ENCODE results near the gene SUN5. TPM values are rescaled to one million over a fixed set of nuclear protein-coding genes. Genes with fewer than 3 reads are reported as not detected.
"Not testable (repeated sequence)": the region's sequence is repeated elsewhere in the genome, so short reads cannot be mapped to it uniquely, and the experiment has no call there.

Gene SUN5
- total RNA-seq, 1 donor from 2014 or later, result not detected

DNA sequence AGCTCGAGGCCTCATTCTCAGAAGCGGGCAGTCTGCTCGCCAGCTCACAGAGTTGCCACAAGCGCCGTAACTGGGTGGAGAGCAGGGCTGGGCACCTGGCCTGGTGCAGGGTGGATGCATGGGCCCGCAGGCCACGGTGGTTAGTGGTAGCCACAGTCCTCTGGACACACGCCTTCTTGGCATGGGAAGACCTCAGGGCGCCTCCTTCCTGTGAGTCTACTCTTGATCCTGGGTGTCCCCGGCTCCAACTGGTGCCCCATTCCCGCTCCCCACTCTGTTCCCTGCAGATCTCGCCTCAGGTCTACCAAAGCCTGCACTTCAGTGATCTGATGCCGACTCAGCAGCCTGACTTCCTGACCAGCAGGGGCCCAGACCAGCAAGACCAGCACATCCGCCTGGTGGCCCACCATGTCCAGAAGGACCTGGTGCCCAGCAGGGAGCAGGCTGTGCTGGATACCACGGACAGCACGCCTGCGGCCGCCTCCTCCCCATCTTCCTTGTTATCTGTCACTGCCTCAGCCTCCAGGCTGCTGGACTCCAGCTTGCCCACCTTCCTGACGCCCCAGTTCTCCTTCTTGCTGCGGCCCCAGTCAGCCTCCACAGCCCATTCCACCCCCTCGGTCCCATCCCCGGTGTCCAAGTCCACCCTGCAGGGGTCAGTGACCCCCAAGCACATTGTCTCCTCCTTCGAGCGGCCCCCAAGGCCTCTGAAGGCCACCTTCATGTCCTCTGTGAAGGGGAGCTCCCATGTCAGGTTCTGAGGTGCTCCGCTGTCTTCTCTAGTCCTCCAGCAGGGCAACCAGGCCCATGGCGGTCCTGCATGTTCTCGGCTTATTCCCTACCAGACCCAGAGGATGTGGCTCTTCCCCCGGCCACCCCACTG, 43.1 kb downstream of the SUN5 start:
- ChIA-PET POLR2A (no interaction called here), CTCF (no interaction called here)
- ATAC-seq (ENCODE audit: low read depth), result no peak
- H3K27ac Mint-ChIP-seq, result no peak overlapping the region
- peaks cover 6% of the 10 kb centered on the region for H3K36me3 Mint-ChIP-seq (ENCODE audit: low read depth)
- H3K4me1 Mint-ChIP-seq, result no peaks in the 10 kb centered on the region
- no peak for DNase-seq
- peaks cover 3% of the 10 kb centered on the region for H3K27me3 Mint-ChIP-seq
- no peak for TF ChIP-seq CTCF (IDR thresholded peaks at IDR 0.05)
- peaks cover 15% of the 10 kb centered on the region for H3K9me3 Mint-ChIP-seq
- intact Hi-C loops (cut with micrococcal nuclease), result no loop called here
- no peak overlapping the region for H3K4me3 Mint-ChIP-seq

DNA sequence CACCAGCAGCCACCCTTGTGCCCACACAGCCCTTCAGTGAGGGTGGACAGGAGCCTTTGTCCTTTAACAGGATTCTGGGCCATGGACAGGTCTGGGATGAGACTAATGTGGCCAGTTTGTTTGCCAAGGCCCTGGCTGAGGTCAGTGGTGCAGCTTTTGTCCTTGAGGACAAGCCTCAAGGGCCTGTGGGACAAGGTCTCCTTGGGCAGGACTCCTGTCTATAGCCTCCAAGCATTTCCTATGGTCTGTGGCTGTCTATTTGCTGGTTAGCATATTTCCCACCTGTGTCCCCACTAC, 44.1 kb downstream of the SUN5 start:
- Mint-ChIP-seq H3K9me3 (peaks cover 15% of the 10 kb centered on the region), H3K27ac (no peak overlapping the region), H3K36me3 (ENCODE audit: low read depth) (peaks cover 8% of the 10 kb centered on the region), H3K4me1 (no peaks in the 10 kb centered on the region), H3K4me3 (no peak overlapping the region), H3K27me3 (peaks cover 3% of the 10 kb centered on the region)
- DNase-seq, result peak; percentile 12
- ChIA-PET POLR2A (no interaction called here), CTCF (no interaction called here)
- intact Hi-C loops (cut with micrococcal nuclease), result no loop called here
- TF ChIP-seq CTCF (IDR thresholded peaks at IDR 0.05), result no peak
- ATAC-seq (ENCODE audit: low read depth), result no peak

GRCh38 chr20:32959351-32960221, 44.6 kb downstream of the SUN5 start:
- H3K4me3 Mint-ChIP-seq, result no peak overlapping the region
- H3K36me3 Mint-ChIP-seq (ENCODE audit: low read depth), result peaks cover 8% of the 10 kb centered on the region
- ChIA-PET POLR2A (no interaction called here), CTCF (no interaction called here)
- DNase-seq (no peak), ATAC-seq (ENCODE audit: low read depth) (no peak)
- intact Hi-C loops (cut with micrococcal nuclease), result no loop called here
- peaks cover 15% of the 10 kb centered on the region for H3K9me3 Mint-ChIP-seq
- H3K27me3 Mint-ChIP-seq, result peaks cover 3% of the 10 kb centered on the region
- TF ChIP-seq CTCF (IDR thresholded peaks at IDR 0.05), result no peak
- no peak overlapping the region for H3K27ac Mint-ChIP-seq
- H3K4me1 Mint-ChIP-seq, result no peaks in the 10 kb centered on the region

GRCh38 chr20:32958574-32958973, 45.7 kb downstream of the SUN5 start:
- DNase-seq (no peak), ATAC-seq (ENCODE audit: low read depth) (no peak)
- TF ChIP-seq CTCF (IDR thresholded peaks at IDR 0.05), result no peak
- intact Hi-C loops (cut with micrococcal nuclease), result no loop called here
- peaks cover 3% of the 10 kb centered on the region for H3K27me3 Mint-ChIP-seq
- H3K4me1 Mint-ChIP-seq, result no peaks in the 10 kb centered on the region
- no peak overlapping the region for H3K4me3 Mint-ChIP-seq
- H3K27ac Mint-ChIP-seq, result no peak overlapping the region
- CTCF ChIA-PET, result no interaction called here
- H3K9me3 Mint-ChIP-seq, result peaks cover 20% of the 10 kb centered on the region
- peaks cover 8% of the 10 kb centered on the region for H3K36me3 Mint-ChIP-seq (ENCODE audit: low read depth)
- POLR2A ChIA-PET, result no interaction called here

DNA sequence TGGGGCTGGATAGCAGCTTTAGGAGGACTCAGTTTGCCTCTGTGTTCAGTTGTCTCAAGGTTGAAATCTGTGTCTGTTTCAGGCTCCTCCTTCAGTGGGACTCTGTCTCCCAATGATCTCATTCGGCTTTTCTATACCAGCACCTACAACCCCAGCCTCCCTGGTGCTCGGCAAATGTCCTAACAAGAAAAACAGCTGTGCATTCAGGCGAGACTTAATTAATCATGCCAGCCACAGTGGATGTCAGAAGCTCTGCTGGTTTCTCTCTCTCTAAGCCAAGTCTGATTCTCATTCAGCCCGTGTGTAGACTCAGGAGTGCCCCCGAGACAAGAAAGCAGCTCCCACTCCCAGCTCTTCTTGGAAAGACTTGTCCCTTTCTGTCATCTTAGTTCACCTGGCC, 46.8 kb downstream of the SUN5 start:
- peaks cover 3% of the 10 kb centered on the region for H3K27me3 Mint-ChIP-seq
- POLR2A ChIA-PET, result no interaction called here
- CTCF ChIA-PET, result no interaction called here
- no peak for ATAC-seq (ENCODE audit: low read depth)
- no peak overlapping the region for H3K4me3 Mint-ChIP-seq
- peaks cover 20% of the 10 kb centered on the region for H3K9me3 Mint-ChIP-seq
- TF ChIP-seq CTCF (IDR thresholded peaks at IDR 0.05), result no peak
- DNase-seq, result no peak
- intact Hi-C loops (cut with micrococcal nuclease), result no loop called here
- peaks cover 8% of the 10 kb centered on the region for H3K36me3 Mint-ChIP-seq (ENCODE audit: low read depth)
- H3K27ac Mint-ChIP-seq, result no peak overlapping the region
- H3K4me1 Mint-ChIP-seq, result no peaks in the 10 kb centered on the region

DNA sequence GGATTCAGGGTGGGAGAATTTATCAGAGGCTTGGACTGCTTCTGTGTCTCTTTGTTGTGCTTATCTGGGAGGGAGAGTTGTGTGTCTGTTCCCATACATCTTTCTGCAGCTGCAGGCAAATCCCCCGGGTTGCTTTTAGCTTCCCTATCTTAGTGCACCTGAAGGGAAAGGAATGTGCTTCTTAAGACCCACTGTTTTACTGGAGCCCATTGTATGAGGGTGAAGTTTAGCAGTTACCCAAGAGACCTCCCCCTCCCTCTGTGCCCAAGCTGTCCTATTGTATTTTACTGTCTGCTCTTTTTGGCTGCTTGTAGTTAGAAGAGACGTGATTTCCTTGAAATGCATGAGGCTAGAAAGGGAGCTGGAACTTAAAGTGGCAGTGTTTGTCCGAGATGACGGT, 53.7 kb downstream of the SUN5 start:
- H3K9me3 Mint-ChIP-seq; ATAC-seq (ENCODE audit: low read depth); H3K27ac Mint-ChIP-seq; CTCF ChIA-PET; H3K27me3 Mint-ChIP-seq; intact Hi-C loops (cut with micrococcal nuclease); H3K36me3 Mint-ChIP-seq (ENCODE audit: low read depth); H3K4me1 Mint-ChIP-seq; DNase-seq; H3K4me3 Mint-ChIP-seq: not testable (repeated sequence)
- POLR2A ChIA-PET, result interaction anchor here (0.6 kb wide), 1 partner anchor 131 kb away, joined by 3 read pairs; the partner anchor contains the start of gene MAPRE1
